ENCODE results near the gene PPARGC1A. TPM values are rescaled to one million over a fixed set of nuclear protein-coding genes. Genes with fewer than 3 reads are reported as not detected.

PPARGC1A gene
- total and polyA plus RNA-seq, 8 donors, result 3.8 to 9.2 (median 5.1) TPM

- no peak overlapping the region for H3K27ac ChIP-seq
- intact Hi-C loops (cut with DNase I), result no loop called here
- peaks cover 2 to 6% of the 10 kb centered on the region in 2 donors for H3K4me1 ChIP-seq
- no peak overlapping the region for H3K4me3 ChIP-seq
- no peaks in the 10 kb centered on the region for H3K36me3 ChIP-seq
- no peak for DNase-seq
- H3K9me3 ChIP-seq, result no peaks in the 10 kb centered on the region
- ATAC-seq, result no peak
- H3K27me3 ChIP-seq, result no peaks in the 10 kb centered on the region
- TF ChIP-seq CTCF (IDR thresholded peaks at IDR 0.05), result no peak
These were observed 28.9 kb downstream of the PPARGC1A start for GRCh38 chr4:23860919-23861318.

- no peak for ATAC-seq
- intact Hi-C loops (cut with DNase I), result no loop called here
- Histone ChIP-seq H3K27me3 (no peaks in the 10 kb centered on the region), H3K27ac (no peak overlapping the region), H3K36me3 (no peaks in the 10 kb centered on the region), H3K4me1 (peaks cover 6 to 7% of the 10 kb centered on the region in 2 donors), H3K4me3 (no peak overlapping the region), H3K9me3 (no peaks in the 10 kb centered on the region)
- no peak for TF ChIP-seq CTCF (IDR thresholded peaks at IDR 0.05)
- peak in 2 of 4 donors; percentile 28 to 35 for DNase-seq
These were observed 32.4 kb downstream of the PPARGC1A start for GRCh38 chr4:23857367-23857959.

GRCh38 chr4:23856630-23857029, 33.2 kb downstream of the PPARGC1A start:
- Histone ChIP-seq H3K27ac (peak overlapping the region; percentile 3 to 13), H3K4me1 (peaks cover 6 to 7% of the 10 kb centered on the region in 2 donors), H3K27me3 (no peaks in the 10 kb centered on the region), H3K36me3 (no peaks in the 10 kb centered on the region), H3K9me3 (no peaks in the 10 kb centered on the region), H3K4me3 (no peak overlapping the region)
- peak in 3 of 4 donors; percentile 13 to 78 (median 63) for DNase-seq
- peak; percentile 84 for ATAC-seq
- no peak for TF ChIP-seq CTCF (IDR thresholded peaks at IDR 0.05)
- intact Hi-C loops (cut with DNase I), result no loop called here

- intact Hi-C loops (cut with DNase I), result no loop called here
- H3K36me3 ChIP-seq, result no peaks in the 10 kb centered on the region
- H3K27me3 ChIP-seq, result no peaks in the 10 kb centered on the region
- H3K9me3 ChIP-seq, result no peaks in the 10 kb centered on the region
- no peak for TF ChIP-seq CTCF (IDR thresholded peaks at IDR 0.05)
- H3K27ac ChIP-seq, result peak overlapping the region; percentile 3 to 13
- ATAC-seq (peak; percentile 54), DNase-seq (peak in 3 of 4 donors; percentile 25 to 36 (median 27))
- H3K4me1 ChIP-seq, result peaks cover 6 to 7% of the 10 kb centered on the region in 2 donors
- no peak overlapping the region for H3K4me3 ChIP-seq
These were observed 33.8 kb downstream of the PPARGC1A start for GRCh38 chr4:23855912-23856605.

- no peak for TF ChIP-seq CTCF (IDR thresholded peaks at IDR 0.05)
- intact Hi-C loops (cut with DNase I), result no loop called here
- no peaks in the 10 kb centered on the region for H3K36me3 ChIP-seq
- no peak overlapping the region for H3K27ac ChIP-seq
- no peak for ATAC-seq
- H3K4me3 ChIP-seq, result no peak overlapping the region
- H3K27me3 ChIP-seq, result no peaks in the 10 kb centered on the region
- H3K4me1 ChIP-seq, result peaks cover 6 to 7% of the 10 kb centered on the region in 2 donors
- peak in 1 of 4 donors; percentile 13 for DNase-seq
- H3K9me3 ChIP-seq, result no peaks in the 10 kb centered on the region
These were observed 35.7 kb downstream of the PPARGC1A start for GRCh38 chr4:23853986-23854660.
